Type B pancreatic cell (in vitro differentiated cells): Measurements from ENCODE around the gene FYCO1. TPM values are rescaled to one million over a fixed set of nuclear protein-coding genes. Genes with fewer than 3 reads are reported as not detected.

Experiments
- DNase-seq: peaks from one replicate; pipeline ENCODE4 v3.0.0; 2021; ENCODE audit warnings: mixed read lengths; ENCODE audit not compliant: unreplicated experiment; ENCODE audit errors: extremely low spot score
- H3K27ac Mint-ChIP-seq: 2 replicates; pipeline ENCODE4 v1.8.0; 2021; ENCODE audit warnings: mild to moderate bottlenecking, mixed read lengths
- H3K27me3 Mint-ChIP-seq: 2 replicates; pipeline ENCODE4 v1.8.0; 2021; ENCODE audit warnings: mixed read lengths
- H3K36me3 Mint-ChIP-seq: 2 replicates; pipeline ENCODE4 v1.8.0; 2021; ENCODE audit warnings: mixed read lengths
- H3K4me1 Mint-ChIP-seq: one replicate; pipeline ENCODE4 v1.8.0; 2021; ENCODE audit warnings: mixed read lengths; ENCODE audit not compliant: unreplicated experiment
- H3K4me3 Mint-ChIP-seq: 2 replicates; pipeline ENCODE4 v1.8.0; 2021; ENCODE audit warnings: mild to moderate bottlenecking, mixed read lengths
- H3K9me3 Mint-ChIP-seq: 2 replicates; pipeline ENCODE4 v1.8.0; 2021; ENCODE audit warnings: mixed read lengths
- CTCF ChIP-seq: fragments of 200-600 bp; sonication (generic); conservative IDR thresholded peaks from 2 replicates; pipeline ENCODE4 v1.5.0; 2021; ENCODE audit warnings: antibody characterized with exemption, mild to moderate bottlenecking
- total RNA-seq: library from RNA; stranded (reverse); gene quantifications from 2 replicates; pipeline ENCODE4 v1.2.1, GENCODE V29; 2021; ENCODE audit warnings: low replicate concordance

The FYCO1 gene
- total RNA-seq, 1 donor from 2014 or later: 15.2 TPM

GRCh38 chr3:45881078-45882022 is 114.3 kb downstream of the FYCO1 start:
- TF ChIP-seq CTCF: no peak
- Mint-ChIP-seq H3K27ac (no peak overlapping the region), H3K4me1 (peaks cover 7% of the 10 kb centered on the region), H3K9me3 (no peaks in the 10 kb centered on the region), H3K36me3 (no peaks in the 10 kb centered on the region), H3K27me3 (peaks cover 8% of the 10 kb centered on the region), H3K4me3 (no peak overlapping the region)
- DNase-seq: no peak

- DNase-seq: no peak
- no peak for TF ChIP-seq CTCF
- Mint-ChIP-seq H3K9me3 (no peaks in the 10 kb centered on the region), H3K36me3 (no peaks in the 10 kb centered on the region), H3K4me3 (no peak overlapping the region), H3K4me1 (peaks cover 7% of the 10 kb centered on the region), H3K27me3 (peaks cover 8% of the 10 kb centered on the region), H3K27ac (no peak overlapping the region)
Measured at GRCh38 chr3:45880725-45881077, 114.9 kb downstream of the FYCO1 start.

- H3K27me3 Mint-ChIP-seq: peaks cover 5% of the 10 kb centered on the region
- H3K9me3 Mint-ChIP-seq: no peaks in the 10 kb centered on the region
- H3K4me3 Mint-ChIP-seq: no peak overlapping the region
- TF ChIP-seq CTCF: no peak
- no peak overlapping the region for H3K27ac Mint-ChIP-seq
- peaks cover 7% of the 10 kb centered on the region for H3K4me1 Mint-ChIP-seq
- no peak for DNase-seq
- no peaks in the 10 kb centered on the region for H3K36me3 Mint-ChIP-seq
Measured at GRCh38 chr3:45878124-45878523, 117.5 kb downstream of the FYCO1 start.

GRCh38 chr3:45874677-45875346 is 120.8 kb downstream of the FYCO1 start:
- no peaks in the 10 kb centered on the region for H3K4me1 Mint-ChIP-seq
- no peak overlapping the region for H3K27ac Mint-ChIP-seq
- no peaks in the 10 kb centered on the region for H3K36me3 Mint-ChIP-seq
- no peaks in the 10 kb centered on the region for H3K9me3 Mint-ChIP-seq
- DNase-seq: no peak
- peaks cover 10% of the 10 kb centered on the region for H3K27me3 Mint-ChIP-seq
- TF ChIP-seq CTCF: no peak
- H3K4me3 Mint-ChIP-seq: no peak overlapping the region

GRCh38 chr3:45873638-45874037 is 122.0 kb downstream of the FYCO1 start:
- no peak overlapping the region for H3K4me3 Mint-ChIP-seq
- no peaks in the 10 kb centered on the region for H3K9me3 Mint-ChIP-seq
- H3K27me3 Mint-ChIP-seq: peaks cover 10% of the 10 kb centered on the region
- TF ChIP-seq CTCF: no peak
- DNase-seq: no peak
- H3K27ac Mint-ChIP-seq: no peak overlapping the region
- H3K36me3 Mint-ChIP-seq: no peaks in the 10 kb centered on the region
- H3K4me1 Mint-ChIP-seq: no peaks in the 10 kb centered on the region
